HG02763 (cell line): ENCODE measurements around the gene RSL24D1.

Source experiments
- ATAC-seq: cut with Tn5 transposase; IDR thresholded peaks from one replicate; pipeline ENCODE4 v1.9.1; 2021; ENCODE audit warnings: mild to moderate bottlenecking, moderate library complexity; ENCODE audit not compliant: unreplicated experiment

Gene RSL24D1

DNA sequence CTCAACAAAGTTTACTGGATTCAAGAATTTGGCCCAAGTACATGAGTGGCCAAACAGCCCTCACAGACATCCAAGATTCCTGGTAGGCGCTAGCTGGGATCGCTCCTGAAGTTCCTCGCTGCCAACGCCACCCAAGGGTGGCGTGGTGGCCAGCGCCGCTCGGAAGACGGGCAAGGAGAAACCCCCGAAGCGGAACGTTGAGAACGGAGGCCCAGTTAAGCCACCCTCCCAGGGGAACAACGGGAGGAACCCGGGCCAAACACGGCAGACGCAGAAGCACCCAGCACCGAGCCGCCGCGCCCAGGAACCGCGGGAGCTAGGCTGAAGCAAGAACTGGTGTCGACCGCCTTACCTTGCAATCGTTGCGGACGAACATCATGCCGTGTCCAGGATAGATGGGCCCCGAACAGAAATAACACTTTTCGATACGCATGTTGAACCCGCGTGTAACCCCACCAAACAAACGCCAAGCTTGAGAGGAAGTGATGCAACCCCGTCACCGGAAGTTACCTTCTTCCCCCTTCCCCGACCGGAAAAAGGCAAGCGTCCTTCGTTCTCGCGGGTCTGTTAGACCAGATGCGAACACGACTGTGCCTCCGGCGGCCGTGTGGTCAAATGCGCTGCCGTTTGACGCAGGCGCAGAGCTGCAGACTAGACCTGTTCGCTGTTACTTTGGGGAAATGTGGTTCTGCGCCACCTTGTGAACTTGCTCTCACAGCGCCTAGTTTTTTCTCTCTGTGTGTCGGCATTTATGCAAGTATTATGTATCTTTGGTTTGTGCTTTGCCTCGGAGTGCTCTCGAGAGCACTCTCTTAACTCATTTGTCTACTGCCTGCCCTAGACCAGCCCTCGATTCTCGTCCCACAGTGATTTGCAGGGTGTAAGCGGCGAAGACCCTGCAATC is at the start of gene RSL24D1:
Gene RSL24D1 (minus strand): TSS at position 484 of the 904 bp plus-strand sequence. CDS start 51 bp downstream, at position 433.
- peak; percentile 99 for ATAC-seq

GRCh38 chr15:55245059-55245458 is 48.3 kb upstream of the RSL24D1 start:
- ATAC-seq: no peak

DNA sequence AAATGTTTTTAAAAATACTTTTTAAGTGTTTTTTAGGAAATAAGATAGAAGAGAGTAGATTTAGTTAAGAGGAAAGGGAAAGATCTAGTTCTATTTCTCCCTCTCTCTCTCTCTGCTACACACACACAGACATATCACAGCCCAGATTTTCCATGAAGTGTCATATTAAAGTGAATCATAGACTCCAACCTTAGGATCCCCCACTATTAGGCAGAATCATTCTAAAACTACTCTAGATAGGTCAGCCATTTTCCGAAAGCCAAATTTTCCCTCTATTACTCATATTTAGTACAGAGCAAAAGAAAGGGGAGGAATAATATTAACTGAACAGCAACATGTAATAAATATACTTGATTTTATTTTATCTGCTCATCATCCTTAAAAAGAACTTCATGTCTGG is 45.1 kb upstream of the RSL24D1 start:
- ATAC-seq: no peak

GRCh38 chr15:55241186-55241585 is 44.4 kb upstream of the RSL24D1 start:
- ATAC-seq: no peak

DNA sequence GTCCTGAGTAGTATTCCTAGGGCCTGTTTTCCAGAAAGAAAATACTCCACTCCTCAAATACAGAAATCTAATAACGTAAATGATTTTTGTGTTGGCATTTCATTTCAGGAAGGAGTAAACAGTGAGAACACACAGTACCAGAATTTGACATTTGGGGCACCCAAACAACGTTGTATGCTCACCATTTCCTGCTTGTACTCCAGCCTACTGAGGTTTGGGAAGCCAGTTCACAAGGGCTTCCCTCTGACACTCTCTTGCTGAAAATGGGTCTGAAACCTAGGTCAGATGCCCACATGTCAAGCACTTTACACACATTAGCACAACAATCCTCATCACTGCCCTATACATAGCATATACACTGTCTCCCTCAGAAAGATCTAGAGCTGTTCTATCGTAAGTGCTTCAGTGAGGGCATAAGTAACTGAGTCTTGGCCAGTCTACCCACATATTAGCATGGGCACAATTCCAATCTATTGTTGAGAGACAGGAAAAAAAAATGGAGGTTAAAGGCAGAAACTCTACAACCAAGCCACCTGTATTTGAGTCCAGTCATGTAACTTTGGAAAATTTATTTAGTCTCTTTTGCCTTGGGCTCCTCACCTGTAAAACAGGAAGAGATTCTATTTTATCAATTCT is 43.5 kb upstream of the RSL24D1 start:
- no peak for ATAC-seq

- ATAC-seq: no peak
These were observed 42.8 kb upstream of the RSL24D1 start for GRCh38 chr15:55239440-55240124.

DNA sequence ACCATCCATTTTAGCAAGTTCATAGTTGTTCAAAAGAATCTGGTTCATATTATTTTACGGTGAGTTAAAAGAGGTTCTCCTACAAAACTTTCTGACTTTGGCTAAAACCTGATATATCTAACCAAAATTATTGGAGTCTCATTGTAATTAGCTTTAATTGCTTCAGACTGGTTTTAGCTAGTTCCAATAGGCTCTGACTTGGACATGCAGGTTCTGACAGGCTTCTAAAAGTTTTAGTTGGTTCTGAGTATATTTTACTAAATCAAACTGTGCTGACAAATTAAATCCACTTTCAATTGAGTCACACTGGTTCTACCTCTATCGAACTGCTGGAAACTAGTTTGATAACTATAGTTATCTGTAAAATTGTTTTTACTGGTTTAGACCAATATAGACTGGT is 42.1 kb upstream of the RSL24D1 start:
- no peak for ATAC-seq

DNA sequence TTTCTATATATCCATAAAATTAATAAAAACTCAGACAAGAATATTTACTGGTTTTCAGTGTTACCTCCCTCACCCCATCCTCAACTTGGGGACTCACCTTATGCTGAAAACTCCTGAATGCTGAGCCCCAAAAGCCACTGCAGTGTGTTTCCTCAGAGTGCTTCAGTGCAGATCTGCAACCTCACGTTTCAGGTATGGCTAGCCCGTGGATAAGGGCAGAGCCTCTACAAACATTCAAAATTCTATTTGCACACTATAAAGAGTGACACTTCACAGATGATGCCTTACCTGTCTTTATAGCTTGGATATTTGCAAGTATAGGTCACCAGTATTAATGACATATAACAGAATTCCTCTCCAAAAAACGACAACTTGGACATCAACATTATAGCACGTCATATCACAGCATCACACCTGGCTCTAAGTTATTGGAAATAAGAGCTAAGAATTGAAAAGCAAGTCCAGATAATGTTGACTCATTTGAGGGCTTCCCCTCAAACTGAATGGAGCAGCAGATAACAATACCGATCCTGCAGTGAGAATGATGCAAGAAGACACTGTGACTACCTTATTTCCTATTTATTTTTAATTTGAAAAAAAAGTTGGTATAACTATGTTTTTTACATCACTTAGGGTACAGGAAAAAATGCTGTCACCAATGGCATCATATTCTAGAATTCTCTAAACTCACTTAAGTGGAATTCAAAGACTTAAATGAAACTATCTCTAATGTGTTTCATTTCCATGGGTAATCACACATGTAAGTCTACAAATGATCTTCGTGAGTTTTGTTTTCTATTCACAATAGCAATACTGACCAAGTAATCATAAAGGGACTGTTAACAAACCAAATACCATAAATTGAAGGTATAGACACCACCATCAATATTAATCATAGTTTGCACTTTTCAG is 40.7 kb upstream of the RSL24D1 start:
- no peak for ATAC-seq

DNA sequence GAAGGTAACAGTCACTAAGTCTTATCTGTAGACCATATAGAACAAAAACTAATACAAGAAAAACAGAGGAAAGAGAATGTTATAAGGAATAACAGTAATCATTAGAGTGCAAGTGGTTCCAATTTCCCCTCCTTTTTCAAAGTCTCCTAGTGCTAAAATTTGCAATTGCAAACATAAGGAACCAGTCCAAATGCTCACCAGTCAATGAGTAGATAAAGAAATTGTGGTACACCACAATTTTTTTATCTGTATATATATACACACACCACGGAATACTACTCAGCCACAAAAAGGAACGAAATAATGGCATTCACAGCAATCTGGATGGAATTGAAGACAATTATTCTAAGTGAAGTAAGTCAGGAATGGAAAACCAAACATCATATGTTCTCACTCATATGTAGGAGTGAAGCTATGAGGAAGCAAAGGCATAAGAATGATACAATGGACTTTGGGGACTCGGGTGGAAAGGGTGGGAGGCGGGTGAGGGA is 38.9 kb upstream of the RSL24D1 start:
- ATAC-seq: no peak

DNA sequence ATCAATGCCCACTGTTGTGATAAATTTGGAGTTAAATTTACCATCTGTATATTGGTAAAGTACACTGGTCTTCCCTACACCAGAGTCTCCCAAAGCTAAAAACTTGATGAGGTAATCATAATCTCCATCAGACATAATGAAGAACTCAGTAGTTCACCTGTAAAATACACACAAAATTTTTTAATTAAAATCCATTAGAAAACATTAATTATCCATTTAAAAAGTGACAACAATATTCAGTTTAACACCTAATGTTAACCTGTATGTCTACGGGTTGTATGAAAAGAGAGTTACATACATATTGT is 38.0 kb upstream of the RSL24D1 start:
- ATAC-seq: no peak

DNA sequence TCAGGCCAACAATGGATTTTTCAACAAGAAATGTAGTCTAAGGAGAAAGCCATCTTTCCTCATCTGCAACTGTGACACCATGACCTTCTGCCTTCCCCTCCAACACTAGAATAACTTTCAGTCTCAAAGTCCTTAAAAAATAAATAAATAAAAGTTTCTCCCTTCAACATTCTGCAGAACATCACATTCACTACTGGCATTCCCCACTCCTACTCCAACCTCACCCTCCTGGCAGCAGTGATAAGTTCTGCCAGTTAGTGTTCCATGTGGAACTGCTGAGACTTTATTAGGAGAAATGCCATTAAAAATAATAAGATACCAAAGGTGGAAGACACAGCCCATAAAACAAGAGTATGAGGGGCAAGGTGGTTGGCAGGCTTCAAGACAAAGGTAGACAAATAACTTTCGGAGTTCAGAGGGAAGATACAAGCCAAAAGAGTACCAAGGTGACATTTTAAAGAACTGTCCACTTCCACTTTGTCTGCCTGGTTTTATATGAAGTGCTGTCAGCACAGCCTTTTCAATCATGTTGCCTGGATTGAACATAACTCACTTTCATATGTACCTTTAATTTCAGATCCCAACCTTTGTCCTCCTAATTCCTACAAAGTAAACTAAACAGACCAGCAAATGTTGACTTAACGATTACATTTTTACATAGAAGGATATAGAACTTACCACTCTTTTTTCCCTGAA is 37.5 kb upstream of the RSL24D1 start:
- no peak for ATAC-seq

DNA sequence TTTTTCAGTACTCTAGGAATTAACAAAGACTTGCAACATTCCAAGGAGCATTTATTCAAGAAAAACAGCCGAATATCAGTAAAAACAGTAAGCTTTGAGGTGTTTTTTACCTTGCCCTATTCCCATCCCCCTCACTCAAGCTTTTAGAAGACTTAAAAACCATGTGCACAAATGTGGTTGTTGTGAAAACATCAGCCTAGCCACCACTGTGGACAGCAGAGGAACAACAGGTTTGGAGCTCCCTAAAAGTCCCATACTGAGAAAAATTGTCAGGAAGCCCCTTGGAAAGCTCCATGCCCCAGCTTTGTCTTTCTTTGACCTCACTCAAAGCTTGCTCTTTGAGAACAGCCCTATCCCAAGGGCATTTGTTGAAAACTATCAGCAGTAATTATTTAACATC is 34.7 kb upstream of the RSL24D1 start:
- no peak for ATAC-seq

DNA sequence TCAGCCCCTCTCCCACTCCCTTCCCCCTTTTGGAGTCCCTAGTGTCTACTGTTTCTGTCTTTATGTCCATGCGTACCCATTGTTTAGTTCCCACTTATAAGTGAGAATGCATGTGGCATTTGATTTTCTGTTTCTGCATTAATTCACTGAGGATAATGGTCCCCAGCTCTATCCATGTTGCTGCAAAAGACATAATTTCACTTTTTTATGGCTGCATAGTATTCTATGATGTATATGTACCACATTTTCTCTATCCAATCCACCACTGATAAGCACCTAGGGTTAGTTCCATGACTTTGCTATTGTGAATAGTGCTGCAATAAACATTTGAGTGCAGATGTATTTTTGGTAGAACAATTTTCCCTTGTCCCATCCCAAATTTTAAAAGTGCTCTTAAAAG is 34.2 kb upstream of the RSL24D1 start:
- ATAC-seq: no peak

DNA sequence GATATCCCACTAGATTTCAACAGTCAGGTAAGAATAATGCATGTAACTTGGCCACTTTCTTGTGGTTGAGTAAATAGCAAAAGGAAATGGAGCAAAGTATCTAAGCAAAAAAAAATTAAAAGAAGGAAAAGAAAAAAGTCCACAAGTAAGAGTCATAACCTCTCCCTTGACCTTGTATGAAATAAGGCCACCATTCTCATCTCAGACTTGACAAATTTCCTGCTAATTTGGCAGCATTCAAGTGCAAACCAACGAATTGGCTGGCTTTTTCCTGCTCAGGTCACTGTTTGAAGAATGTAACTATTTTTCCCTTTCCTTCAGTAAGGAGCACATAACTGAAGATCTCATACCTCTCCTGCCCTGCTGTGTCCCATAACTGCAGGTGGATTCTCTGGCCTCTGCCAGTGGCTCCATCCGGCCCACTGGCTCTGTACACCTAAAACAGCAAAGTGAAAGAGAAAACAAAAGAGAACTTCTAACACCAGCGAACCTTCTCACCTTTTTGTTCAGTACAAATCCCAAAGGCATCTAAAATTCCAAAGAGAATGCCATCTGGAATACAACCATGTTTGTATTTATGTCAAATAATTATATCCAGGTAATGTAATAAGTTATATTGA is 33.4 kb upstream of the RSL24D1 start:
- ATAC-seq: no peak

- ATAC-seq: no peak
These were observed 29.4 kb upstream of the RSL24D1 start for GRCh38 chr15:55226127-55226526.

DNA sequence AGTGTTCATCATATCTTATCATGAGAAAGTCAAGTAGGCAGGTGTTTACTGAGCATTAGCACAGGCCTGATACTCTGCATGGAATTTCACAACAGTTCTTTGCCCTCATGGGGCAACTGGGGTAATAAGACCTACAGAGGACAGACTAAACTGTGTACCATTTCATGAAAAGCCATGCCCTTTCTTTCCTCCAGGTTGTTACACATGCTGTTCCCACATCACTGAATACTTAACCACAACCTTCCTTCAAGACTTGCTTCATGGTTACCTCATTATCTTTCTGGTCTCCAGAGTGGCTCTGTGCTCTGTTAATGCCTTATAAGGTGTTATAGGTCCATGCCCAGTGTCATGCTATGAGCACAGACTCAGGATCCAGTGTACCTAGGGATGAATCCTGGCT is 28.2 kb upstream of the RSL24D1 start:
- no peak for ATAC-seq

DNA sequence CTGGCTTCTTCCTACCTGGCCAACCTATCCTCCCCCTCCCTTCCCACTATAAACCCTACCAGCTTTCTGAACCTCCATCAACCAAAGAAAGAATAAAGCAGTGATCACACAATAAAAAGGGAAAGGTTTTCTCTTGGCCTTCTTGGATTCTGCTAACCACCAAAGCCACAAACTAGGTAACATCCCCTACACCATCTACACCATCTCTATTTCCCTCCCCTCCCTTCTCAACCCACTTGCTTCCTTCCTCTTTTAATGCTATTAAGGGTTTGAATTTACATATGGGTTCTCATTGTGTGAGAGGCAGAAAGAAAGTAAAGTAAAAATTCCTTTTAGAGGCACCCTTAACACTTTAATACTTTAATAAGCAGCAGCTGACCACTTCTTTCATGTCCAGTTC is 25.8 kb upstream of the RSL24D1 start:
- peak; percentile 64 for ATAC-seq

GRCh38 chr15:55221090-55222011 is 24.6 kb upstream of the RSL24D1 start:
- peak; percentile 42 for ATAC-seq

GRCh38 chr15:55220606-55221005 is 23.9 kb upstream of the RSL24D1 start:
- no peak for ATAC-seq
